ENCODE measurements around the gene YPEL3. TPM values are rescaled to one million over a fixed set of nuclear protein-coding genes. Genes with fewer than 3 reads are reported as not detected.
A peak's percentile ranks its signal among the peaks of the same experiment; 100 is the strongest.

YPEL3 gene
- total and polyA plus RNA-seq, 2 donors (not counting 3 experiments of a cell fraction or from before 2014, with no cell fraction given): 46.1 to 78.0 TPM

GRCh38 chr16:30095166-30096078 lies 591 bp downstream of the YPEL3 start:
- dilution Hi-C loops (cut with MboI; ENCODE audit: extremely low pct_ligation_motif_present, low sequenced_read_pairs): no loop called here

More at GRCh38 chr16:30095166-30096078, 591 bp downstream of the YPEL3 start:
- POLR2A ChIA-PET: interaction anchor here (0.6 kb wide), 1 partner anchor 280 kb away, joined by 6 read pairs; no protein-coding TSS in a partner anchor
- DNase-seq (ENCODE audit: low read depth, low spot score) (no peak), FAIRE-seq (no peak)
- H3K9ac ChIP-seq (replicated peaks; ENCODE audit: extremely low read depth, insufficient read depth, low read length): peak overlapping the region; percentile 49
- no peaks in the 10 kb centered on the region for H3K79me2 ChIP-seq (ENCODE audit: control insufficient read depth, insufficient read depth, low read length)
- no TSS peak for BruUV-seq (replicated peaks)
- intact Hi-C loops (cut with micrococcal nuclease): loop anchor here (1.0 to 10.0 kb wide), 3 partner anchors 28 to 559 kb away; partner anchors contain the start of genes FBRS, MAPK3, PRR14 and ZNF771
- peaks cover 3% of the 10 kb centered on the region for H3K9me3 ChIP-seq (replicated peaks; ENCODE audit: control insufficient read depth, insufficient read depth, low read length)
- H3K4me2 ChIP-seq (ENCODE audit: insufficient read depth, low read length): peak overlapping the region; percentile 85
- H2AFZ ChIP-seq (ENCODE audit: low read depth, low read length): no peak overlapping the region
- peak overlapping the region in 2 of 3 experiments; percentile 58 to 76 for H3K4me3 ChIP-seq (replicated peaks in 1 of 3; ENCODE audit: insufficient read depth in 1 of 3, low read depth in 1 of 3, low read length in 3 of 3)
- no peaks in the 10 kb centered on the region for H3K9me1 ChIP-seq (replicated peaks; ENCODE audit: control insufficient read depth, extremely low read depth, insufficient read depth, low read length)
- H3K4me1 ChIP-seq (ENCODE audit: control insufficient read depth, extremely low read depth, insufficient read depth, low read length): peaks cover 20% of the 10 kb centered on the region
- TF ChIP-seq CTCF (IDR thresholded peaks at IDR 0.05; ENCODE audit: extremely low read depth in 1 of 2, insufficient read depth in 1 of 2, low read depth in 1 of 2, low read length in 2 of 2) (no peak), POLR2A (IDR thresholded peaks at IDR 0.05; ENCODE audit: low read depth, low read length) (no peak)
- H3K36me3 ChIP-seq (ENCODE audit: control insufficient read depth in 2 of 2, extremely low read depth in 1 of 2, insufficient read depth in 2 of 2, low read length in 2 of 2): peaks cover 0 to 8% of the 10 kb centered on the region in 2 experiments
- H3K27ac ChIP-seq (ENCODE audit: insufficient read depth, low read depth, low read length): peak overlapping the region; percentile 63
- CTCF ChIA-PET: interaction anchor here (1.7 kb wide), 1 partner anchor 17 kb away, joined by 7 read pairs; no protein-coding TSS in a partner anchor
- H4K20me1 ChIP-seq (replicated peaks; ENCODE audit: control insufficient read depth, extremely low read depth, insufficient read depth, low read length): no peaks in the 10 kb centered on the region
- no peaks in the 10 kb centered on the region for H3K27me3 ChIP-seq (ENCODE audit: control insufficient read depth in 2 of 2, insufficient read depth in 2 of 2, low read length in 2 of 2)

Measured in endothelial cell of umbilical vein (primary cell).